GM18907 (cell line): ENCODE data around the gene NTMT1.
"Not testable (repeated sequence)": the region's sequence is repeated elsewhere in the genome, so short reads cannot be mapped to it uniquely, and the experiment has no call there.

Source experiments
- ATAC-seq: cut with Tn5 transposase; IDR thresholded peaks from one replicate; pipeline ENCODE4 v1.9.1; 2021; ENCODE audit warnings: mild to moderate bottlenecking, moderate library complexity; ENCODE audit not compliant: unreplicated experiment

The NTMT1 gene

DNA sequence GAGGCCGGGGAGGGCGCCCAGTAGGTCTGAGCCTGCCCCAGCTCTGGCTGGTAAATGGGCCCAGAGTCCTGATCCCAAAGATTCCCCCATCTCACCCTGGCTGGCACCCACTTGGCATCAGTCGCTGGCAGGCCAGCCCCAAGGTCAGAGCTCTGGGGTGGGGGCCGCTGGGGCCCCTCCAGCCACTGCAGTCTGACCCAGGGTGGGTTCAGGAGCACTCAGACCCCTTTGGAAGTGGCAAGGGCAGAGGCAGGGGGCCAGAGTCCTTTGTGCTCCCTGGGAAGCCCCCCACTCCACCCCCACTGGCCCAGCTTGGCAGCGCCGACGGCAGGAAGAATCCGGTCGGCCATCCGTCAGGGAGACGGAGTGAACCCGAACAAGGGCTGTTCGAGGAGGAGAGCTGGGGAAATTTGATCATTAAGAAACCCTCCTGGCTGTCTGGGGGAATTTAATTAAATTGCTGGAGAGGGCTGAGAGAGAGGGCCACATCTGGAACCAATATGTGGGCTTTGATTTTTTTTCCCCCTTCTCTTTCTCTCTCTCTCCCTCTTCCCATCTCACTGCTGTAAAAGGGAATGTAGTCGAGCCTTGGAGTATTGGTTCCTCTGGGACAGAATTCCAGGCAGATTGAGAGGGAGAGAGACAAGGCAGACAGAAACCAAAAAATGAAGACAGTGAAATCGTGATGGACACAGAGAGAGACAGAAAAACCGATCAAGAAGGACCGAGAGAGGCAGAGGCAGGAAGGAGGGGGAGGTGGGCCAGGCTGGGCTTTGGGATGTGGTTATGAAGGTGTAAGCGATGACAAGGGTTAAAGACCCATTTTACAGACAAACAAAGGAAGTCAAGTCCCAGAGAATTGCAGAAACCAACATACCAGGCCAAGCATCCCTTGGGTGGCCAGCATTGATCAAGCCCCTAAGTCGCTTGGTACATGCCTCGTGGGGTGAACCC is 24.0 kb downstream of the NTMT1 start:
- ATAC-seq: no peak

DNA sequence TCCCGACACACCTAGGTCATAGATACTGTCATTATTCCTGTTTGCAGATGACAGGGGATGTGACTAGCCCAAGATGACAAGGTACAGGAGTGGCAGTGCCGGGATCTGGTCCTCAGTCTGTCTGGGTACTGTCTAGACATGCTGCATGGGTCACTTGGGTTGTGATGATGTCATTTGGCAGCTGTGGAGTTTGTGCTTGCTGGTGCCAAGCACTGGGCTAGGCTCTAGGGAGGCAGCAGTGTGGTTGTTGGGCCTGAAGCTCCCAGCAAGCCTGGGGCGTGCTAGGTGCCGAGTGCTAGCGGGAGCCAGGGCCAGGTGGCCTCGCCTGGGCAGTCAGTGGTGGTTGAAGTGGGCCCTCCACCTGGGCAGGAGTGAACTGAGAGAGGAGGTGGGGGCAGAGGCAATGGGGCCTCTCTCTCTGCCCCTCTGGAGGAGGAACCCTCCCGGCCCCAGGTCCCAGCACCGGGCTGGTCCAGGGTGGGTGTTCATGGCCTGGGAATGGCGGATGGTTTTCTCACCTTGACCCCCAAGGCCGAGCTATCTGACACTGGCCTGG is 24.8 kb downstream of the NTMT1 start:
- ATAC-seq: no peak

DNA sequence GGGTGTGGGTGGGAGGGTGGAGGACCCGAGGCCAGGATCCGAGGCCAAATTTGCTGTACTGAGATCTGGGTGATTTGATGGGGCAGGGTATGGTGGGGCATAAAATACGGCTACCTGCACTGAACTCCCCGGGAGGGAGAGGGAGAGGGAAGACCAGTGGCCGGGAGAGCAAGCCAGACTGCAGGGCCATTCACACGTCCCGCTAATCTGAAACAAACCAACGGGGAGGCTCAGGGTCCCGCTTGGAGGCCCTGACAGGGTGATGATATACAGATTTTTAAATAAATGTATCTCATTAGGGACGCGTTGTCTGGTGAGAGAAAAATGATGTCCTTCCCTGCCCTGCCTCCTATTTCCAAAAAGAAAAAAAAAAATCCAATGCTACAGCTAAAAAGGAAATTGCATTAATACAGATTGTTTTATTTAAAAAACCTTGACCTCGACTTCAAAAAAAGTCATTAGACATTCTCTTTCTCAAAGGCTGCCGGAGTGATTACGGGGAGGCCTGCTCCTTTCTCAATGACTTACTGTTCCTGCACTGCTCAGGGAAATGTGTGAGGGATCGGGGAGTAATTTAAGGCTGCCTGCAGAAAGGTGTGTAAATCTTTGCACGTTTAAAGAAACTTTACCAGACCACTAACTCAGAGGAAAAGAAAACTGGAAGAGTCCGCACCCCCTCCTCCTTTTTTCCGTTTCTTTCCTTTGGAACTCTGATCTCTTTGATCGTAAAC is 28.0 kb downstream of the NTMT1 start:
- ATAC-seq: no peak

DNA sequence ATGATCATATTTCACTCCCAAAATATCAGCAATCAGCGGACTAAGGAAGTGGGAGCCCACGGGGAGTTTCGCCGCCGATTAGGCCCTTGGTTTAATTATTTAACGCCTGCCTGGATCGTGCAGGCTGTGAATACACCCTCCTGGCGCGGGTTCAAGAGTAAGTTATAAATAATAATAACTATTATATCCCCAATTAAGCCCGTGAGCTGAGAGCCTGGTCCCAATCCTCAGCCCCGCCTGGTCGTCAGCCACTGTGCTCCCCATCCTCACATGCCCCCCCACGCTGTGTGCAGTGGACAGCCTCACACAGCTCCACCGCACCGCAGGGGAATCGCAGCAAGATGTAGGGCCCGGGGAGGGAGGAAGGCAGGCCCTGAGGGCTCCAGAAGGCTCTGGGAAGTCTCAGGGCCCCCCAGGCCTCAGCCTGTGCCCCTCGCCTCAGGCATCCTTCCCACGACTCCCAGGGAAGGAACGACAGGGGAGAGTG is 28.6 kb downstream of the NTMT1 start:
- ATAC-seq: no peak

DNA sequence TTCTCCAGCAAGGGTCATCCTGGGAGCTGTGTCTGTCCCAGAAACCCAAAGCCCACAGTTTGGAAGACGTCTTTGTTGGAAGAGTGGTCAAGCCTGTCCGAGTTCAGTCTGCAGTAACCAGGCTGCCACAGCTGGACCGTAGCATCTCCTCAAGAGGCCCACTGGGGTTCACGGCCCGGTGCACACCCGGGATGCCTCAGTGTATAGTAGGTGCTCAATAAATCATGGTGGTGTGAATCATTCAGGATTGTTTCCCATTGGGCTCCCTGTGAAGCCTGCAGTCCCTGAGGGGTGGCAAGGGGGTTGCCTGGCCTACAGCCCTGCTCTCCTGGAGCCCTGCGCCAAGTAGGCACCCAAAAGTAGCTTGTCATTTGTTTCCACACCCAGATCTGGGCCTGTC is 29.2 kb downstream of the NTMT1 start:
- no peak for ATAC-seq

DNA sequence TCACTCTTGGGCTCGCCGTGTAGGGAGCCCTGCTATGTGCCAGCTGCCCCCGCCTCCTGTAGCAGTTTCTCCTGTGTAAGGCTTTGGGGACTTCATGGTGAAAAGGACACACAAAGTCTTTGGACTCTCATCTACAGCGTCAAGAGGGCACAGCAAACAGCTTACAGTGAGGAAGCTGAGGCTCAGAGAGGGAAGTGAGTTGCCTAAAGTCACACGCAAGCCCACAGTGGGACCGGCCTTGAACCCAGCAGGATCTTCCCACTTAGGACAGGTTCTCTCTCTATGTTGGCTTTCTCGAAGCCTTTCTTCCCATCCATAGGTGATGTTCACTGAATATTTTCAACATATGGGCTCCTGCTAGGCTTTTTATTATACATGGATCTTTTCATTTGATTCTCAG is 29.7 kb downstream of the NTMT1 start:
- no peak for ATAC-seq

DNA sequence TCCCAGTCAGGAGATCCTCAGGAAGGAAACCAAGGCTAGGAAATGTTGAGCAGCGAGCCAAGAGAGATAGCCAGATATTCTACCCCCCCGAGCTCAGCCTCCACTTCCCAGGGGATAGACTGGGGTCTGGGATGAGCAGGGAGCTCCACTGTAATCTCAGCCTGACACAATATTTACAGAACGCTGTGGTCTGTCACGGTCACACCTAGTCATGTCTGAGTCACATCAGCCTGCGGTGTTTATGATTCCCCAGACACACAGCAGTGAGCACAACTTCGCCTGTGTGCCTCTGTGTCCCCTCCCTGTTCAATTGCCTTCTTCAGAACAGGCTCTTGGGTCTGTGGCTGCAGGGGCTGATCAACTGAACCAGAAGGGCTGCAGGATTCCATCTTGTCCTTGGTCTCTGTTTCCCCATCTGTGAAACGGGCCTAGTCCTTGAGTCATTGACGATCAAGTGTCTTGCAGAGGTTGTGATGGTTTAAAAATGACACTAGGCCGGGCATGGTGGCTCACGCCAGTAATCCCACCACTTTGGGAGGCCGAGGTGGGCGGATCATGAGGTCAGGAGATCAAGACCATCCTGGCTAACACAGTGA is 30.9 kb downstream of the NTMT1 start:
- no peak for ATAC-seq

DNA sequence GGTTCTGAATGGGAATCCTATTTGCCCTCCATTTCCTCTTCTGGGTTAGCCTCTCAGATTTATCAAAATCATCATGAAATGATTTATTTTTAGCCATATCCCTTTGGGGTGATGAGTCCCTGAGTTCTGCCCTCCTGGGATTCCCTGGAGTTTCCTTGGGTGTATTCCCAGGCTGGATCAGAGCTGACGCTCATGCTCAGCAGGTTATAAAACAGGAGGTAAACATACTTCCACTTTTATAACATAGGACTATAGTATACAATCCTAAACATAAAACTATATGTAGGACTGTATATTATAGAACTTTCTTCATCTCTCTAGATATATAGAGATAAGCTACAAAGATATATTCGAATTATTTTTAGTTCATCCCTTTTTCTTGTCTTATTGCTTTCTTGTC is 35.1 kb downstream of the NTMT1 start:
- no peak for ATAC-seq

DNA sequence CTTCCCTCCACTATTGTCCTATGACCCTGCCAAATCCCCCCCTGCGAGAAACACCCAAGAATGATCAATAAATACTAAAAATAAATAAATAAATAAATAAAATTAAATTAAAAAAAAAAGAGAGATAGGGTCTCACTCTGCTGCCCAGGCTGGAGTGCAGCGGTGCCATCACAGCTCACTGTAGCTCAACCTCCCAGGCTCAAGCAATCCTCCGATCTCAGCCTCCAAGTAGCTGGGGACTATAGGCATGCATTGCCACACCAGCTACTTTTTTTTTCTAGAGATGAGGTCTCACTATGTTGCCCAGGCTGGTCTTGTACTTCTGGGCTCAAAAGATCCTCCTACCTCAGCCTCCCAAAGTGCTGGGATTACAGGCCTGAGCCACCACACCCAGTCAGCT is 36.3 kb downstream of the NTMT1 start:
- ATAC-seq: not testable (repeated sequence)

DNA sequence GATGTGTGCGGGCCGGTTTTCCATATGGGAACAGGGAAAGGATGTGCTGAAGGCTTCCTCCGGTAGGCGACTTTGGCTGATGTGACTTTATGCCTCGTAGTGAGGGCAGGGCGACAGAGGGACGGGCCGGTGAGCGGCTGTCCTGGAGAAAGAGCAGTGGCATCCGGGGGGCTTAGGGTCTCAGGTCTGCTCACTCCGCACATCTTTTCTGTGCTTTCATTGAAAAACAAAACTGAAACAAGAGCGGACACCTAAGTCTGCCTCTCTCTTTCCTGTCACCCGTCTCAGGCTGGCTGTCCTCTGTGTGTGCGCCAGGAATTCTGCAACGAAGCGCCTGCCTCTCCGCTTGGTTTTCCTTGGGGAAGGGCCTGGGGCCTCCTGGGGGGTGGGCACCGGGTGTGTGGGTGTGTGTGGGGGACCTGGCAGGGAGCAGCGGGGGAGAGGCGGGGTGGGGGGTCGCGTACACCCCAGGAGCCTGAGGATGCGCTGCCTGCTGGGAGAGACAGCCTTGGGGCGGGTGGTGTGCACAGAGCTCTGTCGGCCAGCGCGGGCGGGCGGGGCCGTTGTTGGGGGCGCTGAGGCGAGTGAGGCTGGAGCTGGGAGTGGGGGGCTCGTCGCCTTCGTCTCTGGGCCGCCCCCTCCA is 38.9 kb downstream of the NTMT1 start:
- no peak for ATAC-seq

DNA sequence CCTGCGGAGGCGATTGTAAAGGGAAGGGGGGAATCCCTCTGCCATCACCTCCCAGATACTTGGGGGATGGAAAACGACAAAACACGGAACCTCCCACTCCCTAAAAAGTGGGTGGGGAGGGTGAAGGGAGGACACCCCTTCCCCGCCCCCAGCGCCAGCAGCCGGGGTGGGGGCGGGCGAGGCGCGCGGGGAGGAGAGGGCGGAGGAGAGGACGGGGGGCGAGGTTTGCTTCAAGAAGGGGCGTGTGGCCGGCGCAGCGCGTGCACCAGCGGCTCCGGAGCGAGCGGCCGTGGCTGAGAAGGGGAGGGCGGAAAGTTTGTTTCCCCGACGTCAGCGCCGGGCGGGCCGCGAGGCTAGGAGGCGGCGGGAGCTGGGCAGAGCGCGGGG is 39.4 kb downstream of the NTMT1 start, which contains the start of gene PRRX2:
TSS of gene PRRX2 (plus strand) at position 259 of the 387 bp plus-strand sequence. CDS start 221 bp downstream, outside the sequence.
- no peak for ATAC-seq

DNA sequence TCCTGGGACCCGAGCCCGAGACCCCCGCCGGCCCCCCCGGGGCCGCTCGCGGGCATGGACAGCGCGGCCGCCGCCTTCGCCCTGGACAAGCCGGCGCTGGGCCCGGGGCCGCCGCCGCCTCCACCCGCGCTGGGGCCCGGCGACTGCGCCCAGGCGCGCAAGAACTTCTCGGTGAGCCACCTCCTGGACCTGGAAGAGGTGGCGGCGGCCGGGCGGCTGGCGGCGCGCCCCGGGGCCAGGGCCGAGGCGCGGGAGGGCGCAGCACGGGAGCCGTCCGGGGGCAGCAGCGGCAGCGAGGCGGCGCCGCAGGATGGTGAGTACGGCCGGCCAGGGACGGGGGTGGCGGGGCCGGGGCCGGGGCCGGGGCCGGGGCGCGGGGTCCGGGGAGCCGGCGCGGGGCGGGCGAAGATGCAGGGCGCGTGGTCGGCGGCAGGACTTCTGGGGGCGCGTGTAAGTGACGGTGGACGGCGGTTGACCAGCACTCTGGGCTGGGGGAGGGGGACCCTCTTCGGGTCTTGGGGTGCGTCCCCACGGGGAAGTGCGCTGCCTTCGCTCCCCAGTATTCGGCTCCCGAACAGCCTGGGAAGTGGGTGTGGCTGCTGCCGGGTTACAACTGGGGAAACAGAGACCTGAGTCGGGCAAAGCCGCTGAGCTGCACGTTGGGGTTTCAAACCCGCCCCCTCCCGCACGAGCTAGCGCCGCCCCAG is 40.0 kb downstream of the NTMT1 start:
- ATAC-seq: no peak

DNA sequence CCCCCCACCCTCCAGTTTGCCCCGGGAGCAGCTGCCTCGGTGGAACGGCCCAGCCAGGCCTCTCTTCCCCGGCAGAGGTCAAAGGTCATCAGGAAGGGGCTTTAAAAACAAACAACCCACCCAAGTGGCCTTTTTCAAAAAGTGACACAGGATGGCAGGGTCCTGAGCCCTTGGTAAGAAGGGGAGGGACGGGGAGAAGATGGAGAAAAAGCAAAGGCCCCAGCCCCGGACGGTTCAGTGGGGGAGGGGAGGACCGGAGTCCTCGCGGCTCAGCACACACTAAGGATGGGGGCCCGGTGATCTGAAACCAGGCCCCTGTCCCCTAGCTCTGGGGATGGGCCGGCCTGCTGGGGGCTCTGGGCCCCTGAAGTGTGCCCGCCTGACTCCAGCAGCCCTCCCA is 40.6 kb downstream of the NTMT1 start:
- no peak for ATAC-seq

DNA sequence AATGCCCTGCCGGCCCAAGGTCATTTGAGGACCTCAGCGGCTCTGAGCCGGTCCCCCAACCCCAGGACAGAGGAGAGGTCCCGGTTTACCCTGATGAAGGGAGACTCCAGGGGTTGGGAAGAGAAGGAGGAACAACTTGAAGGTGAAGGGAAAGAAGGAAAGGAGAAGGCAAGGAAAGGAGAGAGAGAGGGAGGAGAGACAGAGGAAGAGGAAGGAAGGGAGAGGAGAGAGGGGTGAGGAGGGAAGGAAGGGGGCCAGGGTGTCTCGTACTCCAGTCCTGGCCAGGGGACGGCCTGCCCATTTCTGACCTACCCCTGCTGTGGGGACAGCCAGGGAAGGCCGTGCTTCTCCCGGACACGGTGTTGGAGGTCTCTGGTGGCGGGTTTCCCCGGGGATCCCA is 41.4 kb downstream of the NTMT1 start:
- ATAC-seq: no peak

DNA sequence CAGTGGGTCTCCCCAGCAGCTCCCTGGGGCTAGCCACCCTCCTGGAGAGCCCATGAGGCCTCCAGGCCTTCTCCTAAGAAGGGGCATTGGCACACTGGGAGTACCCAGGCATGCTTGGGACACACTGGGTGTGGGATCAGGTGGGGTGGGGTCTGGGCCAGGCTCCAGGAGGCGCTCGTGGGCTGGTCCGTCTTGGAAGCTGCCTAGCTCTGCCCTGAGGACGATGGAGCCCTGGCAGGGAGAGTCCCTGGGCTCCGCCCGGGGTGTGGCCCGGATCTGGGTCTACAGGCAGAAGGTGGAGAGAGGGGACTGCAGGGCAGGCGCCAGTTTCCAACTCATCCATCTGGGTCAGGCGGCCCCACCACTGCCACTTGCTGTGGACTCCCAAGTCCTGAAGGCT is 41.9 kb downstream of the NTMT1 start:
- ATAC-seq: no peak

DNA sequence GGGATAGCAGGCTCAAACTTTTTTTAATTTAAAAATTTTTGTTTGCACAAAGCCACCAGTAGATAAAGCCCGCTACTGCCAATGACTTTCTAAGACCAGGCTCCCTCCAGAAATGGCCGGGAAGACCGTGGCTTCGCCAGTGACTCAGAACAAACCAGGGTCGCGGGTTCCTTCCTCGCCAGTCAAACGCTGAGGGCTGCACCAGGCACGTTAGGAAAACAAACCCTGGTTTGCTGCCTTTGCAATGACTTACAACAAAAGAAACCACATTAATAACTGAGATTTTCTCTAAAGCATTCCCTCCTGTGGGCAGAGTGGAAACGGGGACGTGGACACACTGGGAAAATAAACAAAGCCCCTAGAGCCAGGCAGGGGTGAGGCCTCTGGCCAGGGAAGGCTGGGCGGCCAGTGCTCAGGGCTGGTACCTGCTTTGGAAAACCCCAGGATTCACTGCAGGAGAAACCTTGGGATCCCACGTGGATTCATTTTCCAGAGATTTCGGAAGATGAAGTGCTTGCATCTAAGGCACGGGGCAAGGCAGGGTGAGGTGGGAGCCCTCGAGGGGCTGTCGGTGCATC is 43.3 kb downstream of the NTMT1 start:
- no peak for ATAC-seq

DNA sequence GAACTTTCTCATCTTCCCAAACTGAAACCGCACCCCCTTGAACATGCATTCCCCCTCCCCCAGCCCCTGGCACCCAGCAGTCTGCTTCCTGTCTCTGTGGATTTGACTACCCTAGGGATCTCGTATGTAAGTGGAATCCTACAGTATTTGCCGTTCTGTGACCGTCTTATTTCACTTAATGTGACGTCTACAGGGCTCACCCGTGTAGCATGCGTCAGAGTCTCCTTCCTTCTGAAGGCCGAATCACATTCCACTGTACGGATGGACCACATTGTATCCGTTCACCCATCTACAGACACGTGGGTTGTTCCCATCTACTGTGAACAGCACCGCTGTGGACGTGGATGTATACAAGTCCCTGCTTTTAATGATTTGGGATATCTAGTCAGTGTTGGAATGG is 44.0 kb downstream of the NTMT1 start:
- no peak for ATAC-seq

DNA sequence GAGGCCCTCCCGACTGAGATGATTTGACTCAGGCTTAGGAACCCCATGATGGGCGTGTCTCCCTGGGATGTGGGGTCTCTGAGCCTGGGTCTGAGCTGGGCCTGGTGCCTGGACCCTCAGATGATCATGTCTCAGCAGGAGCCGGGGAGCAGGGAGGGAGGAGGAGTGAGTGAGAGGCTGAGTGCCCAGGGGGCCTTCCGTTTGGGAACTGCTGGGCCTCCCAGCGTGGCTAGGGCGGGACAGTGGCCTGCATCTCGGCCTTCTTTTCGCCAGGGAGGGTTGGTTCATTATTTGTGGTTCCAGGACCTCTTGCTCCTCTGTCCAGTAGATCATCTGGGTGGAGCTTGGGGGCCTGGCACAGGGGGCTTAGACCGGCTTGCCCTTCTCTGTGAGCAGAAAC is 45.1 kb downstream of the NTMT1 start:
- no peak for ATAC-seq

DNA sequence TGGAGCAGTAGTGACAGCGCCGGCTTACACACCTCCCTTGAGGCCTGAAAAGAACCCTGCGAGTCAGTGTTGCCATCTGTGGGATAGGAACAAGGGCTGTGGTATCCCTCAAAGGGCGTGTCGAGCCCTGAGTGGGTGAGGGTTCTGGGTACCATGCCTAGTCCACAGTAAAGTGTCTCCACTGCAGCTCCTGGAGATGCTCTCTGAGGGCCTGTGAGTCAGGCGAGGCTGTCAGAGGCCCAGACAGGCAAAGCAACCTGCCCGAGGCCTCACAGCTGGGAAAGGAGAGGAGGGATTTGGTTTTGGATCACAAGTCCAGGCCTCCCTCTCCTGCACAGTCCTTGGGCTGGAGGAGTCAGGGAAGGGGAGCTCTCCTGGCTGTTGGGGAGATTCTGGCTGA is 45.6 kb downstream of the NTMT1 start:
- no peak for ATAC-seq

DNA sequence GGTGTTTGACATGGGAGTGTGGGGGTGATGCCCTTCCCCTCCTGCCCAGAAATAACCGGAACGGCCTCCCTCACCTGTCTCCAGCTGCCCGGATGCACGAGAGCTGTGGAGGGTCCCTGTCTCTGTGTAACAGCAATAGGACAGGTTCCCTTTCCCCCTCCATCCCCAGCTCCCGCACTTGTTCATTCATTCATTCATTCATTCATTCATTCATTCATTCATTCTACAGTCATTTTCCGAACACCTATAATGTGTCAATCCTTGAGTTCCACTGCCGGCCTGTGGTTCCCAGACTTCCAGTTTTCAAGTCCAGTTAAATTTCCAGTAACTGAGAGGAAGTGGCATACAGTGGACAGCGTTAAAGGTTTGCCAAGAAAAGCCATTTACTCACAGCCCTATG is 46.7 kb downstream of the NTMT1 start:
- ATAC-seq: no peak
